Progenitor cell of endocrine pancreas (in vitro differentiated cells): ENCODE measurements around the gene FRMPD4. TPM values are rescaled to one million over a fixed set of nuclear protein-coding genes. Genes with fewer than 3 reads are reported as not detected.

Experiments
- DNase-seq: peaks from one replicate; pipeline ENCODE4 v3.0.0; 2021; ENCODE audit warnings: low spot score; ENCODE audit not compliant: unreplicated experiment
- H3K27ac Mint-ChIP-seq: 2 replicates; pipeline ENCODE4 v1.8.0; 2021; ENCODE audit warnings: mild to moderate bottlenecking, moderate library complexity, mixed read lengths
- H3K27me3 Mint-ChIP-seq: 2 replicates; pipeline ENCODE4 v1.8.0; 2021; ENCODE audit warnings: mixed read lengths
- H3K36me3 Mint-ChIP-seq: 2 replicates; pipeline ENCODE4 v1.8.0; 2022; ENCODE audit warnings: mixed read lengths; ENCODE audit not compliant: insufficient read depth
- H3K4me1 Mint-ChIP-seq: 2 replicates; pipeline ENCODE4 v1.8.0; 2021; ENCODE audit warnings: low read depth, mixed read lengths
- H3K4me3 Mint-ChIP-seq: 2 replicates; pipeline ENCODE4 v1.8.0; 2021; ENCODE audit warnings: low read depth, mild to moderate bottlenecking, moderate library complexity, mixed read lengths
- H3K9me3 Mint-ChIP-seq: 2 replicates; pipeline ENCODE4 v1.8.0; 2021; ENCODE audit warnings: low read depth, mixed read lengths
- total RNA-seq: library from RNA; stranded (reverse); gene quantifications from 2 replicates; pipeline ENCODE4 v1.2.1, GENCODE V29; 2021
- TF ChIP-seq, protein P1 (sequence below): fragments of 200-600 bp; sonication (generic); IDR thresholded peaks from one replicate; pipeline ENCODE4 v1.5.0; 2021; ENCODE audit warnings: antibody characterized with exemption, mild to moderate bottlenecking; ENCODE audit not compliant: unreplicated experiment

FRMPD4 gene
- total RNA-seq, 1 donor from 2014 or later, result 0.10 TPM

DNA sequence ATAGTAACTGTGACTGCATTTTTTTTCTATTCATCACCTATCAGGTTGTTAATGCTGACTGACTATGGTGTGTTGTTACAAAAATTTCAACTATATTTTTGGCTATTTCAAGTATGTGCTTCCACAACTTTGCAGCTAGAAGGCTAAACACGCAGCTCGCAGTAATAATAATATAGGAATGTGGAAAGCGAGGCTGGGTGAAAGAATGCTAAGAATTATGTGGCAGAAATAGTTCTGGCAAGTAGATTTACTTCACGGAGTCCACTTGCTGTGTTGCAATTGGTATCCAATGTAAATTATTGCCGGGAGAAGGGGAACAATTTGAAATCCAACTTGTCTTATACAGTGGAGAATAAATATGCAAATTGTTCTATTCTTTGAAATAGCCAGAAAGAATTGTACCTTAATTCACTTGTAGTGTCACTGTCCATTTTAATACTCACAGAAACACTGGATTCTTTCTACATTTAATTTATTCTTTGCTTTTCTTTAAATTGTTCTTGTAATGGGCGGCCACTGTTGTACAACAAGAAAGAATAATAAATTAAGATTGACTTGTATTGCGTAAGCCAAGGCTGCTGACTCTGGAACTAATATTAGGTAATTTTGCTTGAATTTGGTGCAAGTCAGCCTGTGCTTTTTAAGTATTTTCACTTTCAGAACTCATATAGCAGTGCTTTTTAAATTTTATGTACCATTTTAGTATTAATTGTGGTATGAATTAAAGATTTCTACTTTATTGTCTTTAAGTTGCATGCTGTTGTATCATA lies 154.9 kb downstream of the FRMPD4 start:
- Mint-ChIP-seq H3K9me3 (peaks cover 5% of the 10 kb centered on the region), H3K27ac (no peak overlapping the region), H3K27me3 (no peaks in the 10 kb centered on the region), H3K4me1 (no peaks in the 10 kb centered on the region), H3K4me3 (no peak overlapping the region), H3K36me3 (no peaks in the 10 kb centered on the region)
- TF ChIP-seq, protein P1, sequence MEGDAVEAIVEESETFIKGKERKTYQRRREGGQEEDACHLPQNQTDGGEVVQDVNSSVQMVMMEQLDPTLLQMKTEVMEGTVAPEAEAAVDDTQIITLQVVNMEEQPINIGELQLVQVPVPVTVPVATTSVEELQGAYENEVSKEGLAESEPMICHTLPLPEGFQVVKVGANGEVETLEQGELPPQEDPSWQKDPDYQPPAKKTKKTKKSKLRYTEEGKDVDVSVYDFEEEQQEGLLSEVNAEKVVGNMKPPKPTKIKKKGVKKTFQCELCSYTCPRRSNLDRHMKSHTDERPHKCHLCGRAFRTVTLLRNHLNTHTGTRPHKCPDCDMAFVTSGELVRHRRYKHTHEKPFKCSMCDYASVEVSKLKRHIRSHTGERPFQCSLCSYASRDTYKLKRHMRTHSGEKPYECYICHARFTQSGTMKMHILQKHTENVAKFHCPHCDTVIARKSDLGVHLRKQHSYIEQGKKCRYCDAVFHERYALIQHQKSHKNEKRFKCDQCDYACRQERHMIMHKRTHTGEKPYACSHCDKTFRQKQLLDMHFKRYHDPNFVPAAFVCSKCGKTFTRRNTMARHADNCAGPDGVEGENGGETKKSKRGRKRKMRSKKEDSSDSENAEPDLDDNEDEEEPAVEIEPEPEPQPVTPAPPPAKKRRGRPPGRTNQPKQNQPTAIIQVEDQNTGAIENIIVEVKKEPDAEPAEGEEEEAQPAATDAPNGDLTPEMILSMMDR, result no peak
- DNase-seq, result no peak

DNA sequence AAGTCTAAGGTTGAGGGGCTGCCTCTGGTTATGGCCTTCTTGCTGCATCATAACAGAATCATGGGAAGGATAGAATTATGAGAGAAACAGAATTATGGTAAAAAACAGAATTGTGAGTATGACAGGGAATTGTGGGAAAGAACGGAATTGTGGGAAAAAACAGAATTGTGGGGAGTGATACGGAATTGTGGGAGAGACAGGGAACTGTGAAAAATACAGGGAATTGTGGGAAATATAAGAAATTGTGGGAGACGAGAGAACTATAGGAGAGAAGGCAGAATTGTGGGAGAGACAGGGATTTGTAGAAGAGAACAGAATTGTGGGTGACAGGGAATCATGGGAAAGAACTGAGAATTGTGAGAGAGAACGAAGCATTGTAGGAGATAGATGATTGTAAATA lies 159.1 kb downstream of the FRMPD4 start:
- peaks cover 9% of the 10 kb centered on the region for H3K9me3 Mint-ChIP-seq
- no peak for DNase-seq
- TF ChIP-seq, protein P1, result no peak
- H3K4me3 Mint-ChIP-seq, result no peak overlapping the region
- no peaks in the 10 kb centered on the region for H3K27me3 Mint-ChIP-seq
- H3K27ac Mint-ChIP-seq, result no peak overlapping the region
- H3K36me3 Mint-ChIP-seq, result no peaks in the 10 kb centered on the region
- no peaks in the 10 kb centered on the region for H3K4me1 Mint-ChIP-seq

DNA sequence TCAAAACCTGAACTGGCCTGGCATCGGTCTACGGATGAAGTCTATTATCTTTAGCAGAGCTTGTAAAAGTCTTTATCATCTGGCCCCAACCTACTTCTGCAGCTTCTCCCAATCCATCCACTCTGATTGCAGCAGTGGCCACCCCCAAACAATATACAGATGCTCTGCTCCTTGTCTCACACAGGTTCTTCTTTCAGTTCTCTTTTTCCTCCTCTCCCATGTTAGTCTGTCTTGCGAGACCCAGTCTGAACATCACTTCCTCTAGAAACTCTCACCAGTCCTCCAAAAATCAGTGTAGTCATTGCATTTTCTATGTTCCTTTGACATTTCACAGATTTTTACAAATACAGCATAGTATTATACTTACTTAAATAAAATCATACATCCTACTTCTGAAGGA lies 163.0 kb downstream of the FRMPD4 start:
- H3K4me3 Mint-ChIP-seq, result no peak overlapping the region
- H3K27me3 Mint-ChIP-seq, result no peaks in the 10 kb centered on the region
- peaks cover 9% of the 10 kb centered on the region for H3K9me3 Mint-ChIP-seq
- no peaks in the 10 kb centered on the region for H3K4me1 Mint-ChIP-seq
- no peak overlapping the region for H3K27ac Mint-ChIP-seq
- DNase-seq, result no peak
- TF ChIP-seq, protein P1, result no peak
- no peaks in the 10 kb centered on the region for H3K36me3 Mint-ChIP-seq

DNA sequence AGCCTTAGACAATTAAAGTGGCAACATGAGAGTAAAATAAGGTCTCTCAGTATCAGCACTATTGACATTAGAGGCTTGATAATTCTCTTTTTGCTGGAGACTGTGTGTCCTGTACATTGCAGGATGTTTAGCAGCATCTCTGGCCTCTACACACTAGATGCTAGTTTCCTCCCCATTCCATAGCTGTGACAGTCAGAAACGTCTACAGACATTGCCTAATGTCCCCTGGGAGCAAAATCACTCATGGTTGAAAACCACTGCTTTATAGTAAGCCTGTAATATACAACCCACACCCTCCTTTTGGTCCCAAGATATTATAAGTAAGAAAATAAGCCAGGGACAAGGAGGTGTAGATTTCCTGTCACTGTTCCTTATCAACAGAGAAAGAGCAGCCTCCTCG lies 166.0 kb downstream of the FRMPD4 start:
- H3K27me3 Mint-ChIP-seq, result no peaks in the 10 kb centered on the region

DNA sequence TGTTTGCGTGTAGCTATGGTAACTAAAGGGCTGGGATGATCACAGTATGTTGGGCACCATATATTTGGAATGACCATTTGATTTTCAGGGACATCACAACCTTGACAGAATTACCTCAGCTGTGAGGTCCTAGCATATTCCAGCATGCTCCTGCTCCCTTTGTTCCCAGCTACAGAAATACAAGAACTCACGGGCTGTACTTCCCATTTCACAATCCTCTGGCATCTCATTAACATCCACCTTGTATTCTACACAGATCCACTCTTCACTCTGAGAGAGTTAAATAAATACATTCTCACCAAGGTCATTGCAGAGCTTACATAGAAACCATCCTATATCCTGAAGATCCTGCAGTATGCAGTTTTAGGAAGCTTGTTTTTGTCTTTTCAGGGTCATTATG lies 169.7 kb downstream of the FRMPD4 start:
- H3K36me3 Mint-ChIP-seq, result no peaks in the 10 kb centered on the region
- peaks cover 10% of the 10 kb centered on the region for H3K4me1 Mint-ChIP-seq
- no peaks in the 10 kb centered on the region for H3K9me3 Mint-ChIP-seq
- TF ChIP-seq, protein P1, result no peak
- H3K27me3 Mint-ChIP-seq, result peaks cover 4% of the 10 kb centered on the region
- no peak for DNase-seq
- H3K4me3 Mint-ChIP-seq, result no peak overlapping the region
- no peak overlapping the region for H3K27ac Mint-ChIP-seq

More for the DNA sequence above, 166.0 kb downstream of the FRMPD4 start:
- Mint-ChIP-seq H3K36me3 (no peaks in the 10 kb centered on the region), H3K9me3 (peaks cover 4% of the 10 kb centered on the region), H3K4me3 (no peak overlapping the region), H3K4me1 (peaks cover 6% of the 10 kb centered on the region), H3K27ac (no peak overlapping the region)
- TF ChIP-seq, protein P1, result no peak
- DNase-seq, result no peak
